GM18507 (cell line): ENCODE measurements around the gene SERINC4.
"Not testable (repeated sequence)": the region's sequence is repeated elsewhere in the genome, so short reads cannot be mapped to it uniquely, and the experiment has no call there.

Experiments used
- DNase-seq: peaks from one replicate; pipeline ENCODE4 v3.0.0; 2011; ENCODE audit warnings: low read depth; ENCODE audit not compliant: insufficient read length; ENCODE audit errors: extremely low spot score
- FAIRE-seq: peaks from 2 replicates; lab custom pipeline; 2011; peaks lifted over from hg19 to GRCh38; lab: Jason Lieb, UNC

The SERINC4 gene

GRCh38 chr15:43771816-43772215, 28.2 kb downstream of the SERINC4 start:
- FAIRE-seq, result no peak

GRCh38 chr15:43769584-43770228, 30.3 kb downstream of the SERINC4 start:
- FAIRE-seq, result peak; percentile 73
- DNase-seq, result no peak

More at GRCh38 chr15:43771816-43772215, 28.2 kb downstream of the SERINC4 start:
- no peak for DNase-seq

GRCh38 chr15:43763819-43764446, 36.1 kb downstream of the SERINC4 start:
- FAIRE-seq (no peak), DNase-seq (no peak)

GRCh38 chr15:43762824-43763223, 37.2 kb downstream of the SERINC4 start:
- FAIRE-seq, result no peak

GRCh38 chr15:43751885-43752284, 48.1 kb downstream of the SERINC4 start:
- DNase-seq (no peak), FAIRE-seq (no peak)

More at GRCh38 chr15:43762824-43763223, 37.2 kb downstream of the SERINC4 start:
- no peak for DNase-seq

- no peak for DNase-seq
- FAIRE-seq, result peak; percentile 95
Measured at GRCh38 chr15:43749690-43750345, 50.2 kb downstream of the SERINC4 start.

- DNase-seq (no peak), FAIRE-seq (no peak)
Measured at GRCh38 chr15:43748376-43748775, 51.6 kb downstream of the SERINC4 start.

- DNase-seq, result not testable (repeated sequence)
- FAIRE-seq, result peak; percentile 81
Measured at GRCh38 chr15:43746903-43747309, 53.1 kb downstream of the SERINC4 start.

GRCh38 chr15:43746245-43746902, 53.6 kb downstream of the SERINC4 start, which contains the start of gene PDIA3:
TSS of gene PDIA3 (plus strand) at chr15:43746438. CDS start at chr15:43746540, 102 bp downstream.
- DNase-seq, result peak; percentile 77
- FAIRE-seq, result peak; percentile 77
